GM12878 (cell line): Measurements from ENCODE around the gene INTU. TPM values are rescaled to one million over a fixed set of nuclear protein-coding genes. Genes with fewer than 3 reads are reported as not detected.

ENCODE experiments used
- ATAC-seq: fragments of 200-7000 bp; cut with Tn5 transposase; 3 replicates; pipeline ENCODE4 v1.9.1; 2020; ENCODE audit warnings: mild to moderate bottlenecking, moderate library complexity
- BruUV-seq: library from RNA; stranded (reverse); fragments of 400-500 nt; replicated peaks from 2 replicates; lab custom pipeline; 2021; lab: Mats Ljungman, UMichigan
- CTCF ChIA-PET: fragments of 300-600 bp; sonication (Branson Sonifier 250); formaldehyde crosslinking; extraction: SDS; loops from one replicate; lab custom pipeline; 2021; ENCODE audit warnings: inconsistent platforms; lab: Yijun Ruan, JAX
- POLR2A ChIA-PET: fragments of 350-600 bp; formaldehyde crosslinking; extraction: SDS; loops from one replicate; lab custom pipeline; 2021; ENCODE audit warnings: inconsistent platforms; lab: Charles Lee
- RAD21 ChIA-PET: fragments of 300-600 bp; sonication (Branson Sonifier 250); formaldehyde crosslinking; loops from one replicate; lab custom pipeline; 2023; ENCODE audit warnings: antibody characterized with exemption; ENCODE audit not compliant: unreplicated experiment; lab: Charles Lee
- SMC1A ChIA-PET: fragments of 300-600 bp; sonication (Branson Sonifier 250); formaldehyde crosslinking; loops from one replicate; lab custom pipeline; 2023; ENCODE audit not compliant: unreplicated experiment, uncharacterized antibody; lab: Charles Lee
- DNase-seq: peaks from one replicate; pipeline ENCODE4 v3.0.0-alpha.2; 2011; ENCODE audit warnings: low read depth, low spot score
- FAIRE-seq: peaks from 3 replicates; lab custom pipeline; 2011; peaks lifted over from hg19 to GRCh38; lab: Jason Lieb, UNC
- H2AFZ ChIP-seq: 2 replicates; pipeline ENCODE4 v1.6.0; 2011; ENCODE audit warnings: low read depth, low read length, control low read depth; ENCODE audit not compliant: control insufficient read depth
- H3K27ac ChIP-seq: 2 replicates; pipeline ENCODE4 v1.5.1; 2011; ENCODE audit warnings: control low read depth; ENCODE audit not compliant: control insufficient read depth, insufficient read depth
- H3K27me3 ChIP-seq, 2 experiments: replicated peaks in 1 of 2; 2 replicates each; pipeline versions ENCODE4 v1.6.0 to v1.6.1; 2011; ENCODE audit warnings: low read length in 1 of 2; ENCODE audit not compliant: control insufficient read depth in 2 of 2, insufficient read depth in 2 of 2
- H3K36me3 ChIP-seq, 2 experiments: 2 replicates each; pipeline ENCODE4 v1.5.1; 2011; ENCODE audit warnings: low read length in 1 of 2; ENCODE audit not compliant: control insufficient read depth in 2 of 2, insufficient read depth in 2 of 2
- H3K4me1 ChIP-seq: 2 replicates; pipeline ENCODE4 v1.6.1; 2011; ENCODE audit warnings: mild to moderate bottlenecking, low read length, moderate library complexity, mixed read lengths; ENCODE audit not compliant: control insufficient read depth, insufficient read depth
- H3K4me2 ChIP-seq: 2 replicates; pipeline ENCODE4 v1.6.0; 2011; ENCODE audit warnings: control low read depth; ENCODE audit not compliant: control insufficient read depth, insufficient read depth
- H3K4me3 ChIP-seq: fragments of 200-600 bp; sonication (generic); 2 replicates; pipeline ENCODE4 v1.5.1; 2016
- H3K79me2 ChIP-seq: 2 replicates; pipeline ENCODE4 v1.6.0; 2011; ENCODE audit warnings: low read length; ENCODE audit not compliant: control insufficient read depth, insufficient read depth
- H3K9ac ChIP-seq: 2 replicates; pipeline ENCODE4 v1.8.0; 2011; ENCODE audit warnings: low read length, control low read depth, mixed read lengths; ENCODE audit not compliant: control insufficient read depth, insufficient read depth
- H3K9me3 ChIP-seq: replicated peaks from 3 replicates; pipeline ENCODE4 v1.5.1; 2011; ENCODE audit warnings: mild to moderate bottlenecking, low read length; ENCODE audit not compliant: control insufficient read depth, insufficient read depth
- H4K20me1 ChIP-seq: 2 replicates; pipeline ENCODE4 v1.6.0; 2011; ENCODE audit not compliant: control insufficient read depth, insufficient read depth
- BACH1 ChIP-seq: fragments of 450-650 bp; IDR thresholded peaks from 2 replicates; pipeline ENCODE4 v1.6.1; 2017; ENCODE audit warnings: mild to moderate bottlenecking, borderline replicate concordance
- CEBPZ ChIP-seq: fragments of 150-350 bp; IDR thresholded peaks from 2 replicates; pipeline ENCODE4 v1.6.1; 2016; ENCODE audit warnings: low read depth, low read length
- IKZF1 ChIP-seq: fragments of 450-650 bp; conservative IDR thresholded peaks from 2 replicates; pipeline ENCODE4 v1.6.1; 2017; ENCODE audit warnings: antibody characterized with exemption, mild to moderate bottlenecking
- LARP7 ChIP-seq: fragments of 450-650 bp; IDR thresholded peaks from 2 replicates; pipeline ENCODE4 v1.6.1; 2017; ENCODE audit warnings: mild to moderate bottlenecking
- MEF2A ChIP-seq: IDR thresholded peaks from 2 replicates; pipeline ENCODE4 v1.6.1; 2011; ENCODE audit warnings: low read depth, mild to moderate bottlenecking, low read length, moderate library complexity; ENCODE audit not compliant: insufficient read depth
- RBBP5 ChIP-seq: fragments of 200-600 bp; sonication (generic); conservative IDR thresholded peaks from 2 replicates; pipeline ENCODE4 v1.6.1; 2016
- RUNX3 ChIP-seq: IDR thresholded peaks from 2 replicates; pipeline ENCODE4 v1.6.1; 2012; ENCODE audit warnings: low read length, inconsistent platforms
- SIN3A ChIP-seq: IDR thresholded peaks from 2 replicates; pipeline ENCODE4 v1.6.1; 2012; ENCODE audit warnings: low read depth, low read length, improper control_type of control experiment
- SPI1 ChIP-seq: IDR thresholded peaks from 2 replicates; pipeline ENCODE4 v1.6.1; 2011; ENCODE audit warnings: low read depth, mild to moderate bottlenecking, low read length, moderate library complexity, borderline replicate concordance; ENCODE audit not compliant: insufficient read depth
- TCF12 ChIP-seq: IDR thresholded peaks from 2 replicates; pipeline ENCODE4 v1.6.1; 2011; ENCODE audit warnings: low read depth, mild to moderate bottlenecking, low read length
- ZNF207 ChIP-seq: fragments of 450-650 bp; IDR thresholded peaks from 2 replicates; pipeline ENCODE4 v1.6.1; 2014; ENCODE audit warnings: antibody characterized with exemption, mild to moderate bottlenecking, borderline replicate concordance
- ZNF384 ChIP-seq: IDR thresholded peaks from 2 replicates; pipeline ENCODE4 v1.6.1; 2012; ENCODE audit warnings: low read depth, mild to moderate bottlenecking, low read length, improper control_type of control experiment, borderline replicate concordance
- WGBS: methylation state at CpG from one replicate; pipeline ENCODE4 v1.1.6; 2016; ENCODE audit warnings: low lambda C conversion rate; ENCODE audit not compliant: insufficient replicate concordance, insufficient coverage; ENCODE audit errors: missing lambda C conversion rate; 5-methylcytosine and 5-hydroxymethylcytosine counted together
- in situ Hi-C: fragments of 300-500 bp; cut with MboI; formaldehyde crosslinking; loops from 9 replicates; pipeline ENCODE4 v1.14.3; 2018; ENCODE audit warnings: mixed read lengths
- intact Hi-C: fragments of 100-400 bp; cut with micrococcal nuclease; formaldehyde crosslinking; loops from one replicate; pipeline ENCODE4 v1.14.2; 2022; ENCODE audit not compliant: unreplicated experiment
- polyA plus RNA-seq, 11 experiments: library from polyadenylated mRNA; depleted of rRNA in 4 of 11; unstranded in 6 of 11; stranded (reverse) in 5 of 11; fragments of >200 nt; fragmentation: Nextera tagmentation in 4 of 11; fragmentation: Illumina TruSeq in 1 of 11; extraction: Ambion mirVana in 4 of 11; extraction: Trizol in 1 of 11; gene quantifications; 1 replicate in 1 of 11; 2 replicates in 10 of 11; pipeline versions ENCODE4 v1.2.1 to v1.2.3, GENCODE V29; 2011 to 2016; ENCODE audit warnings: inconsistent platforms in 2 of 11, missing spikeins in 2 of 11, low read depth in 1 of 11
- total RNA-seq, 4 experiments: library from RNA; depleted of rRNA in 3 of 4; stranded (reverse); fragments of >200 nt in 3 of 4; fragmentation: Illumina TruSeq in 1 of 4; extraction: Trizol in 1 of 4; gene quantifications; 2 replicates each; pipeline versions ENCODE4 v1.2.1 to v1.2.3, GENCODE V29; 2013 to 2021
- TF ChIP-seq, protein P1 (sequence below): IDR thresholded peaks from 2 replicates; pipeline ENCODE4 v1.6.1; 2012; ENCODE audit warnings: low read depth, low read length, improper control_type of control experiment

The INTU gene
- total and polyA plus RNA-seq, 10 of the 15 experiments (the other 5 are each of a cell fraction or from before 2014, with no cell fraction given): under 0.01 to 0.15 (median 0.01) TPM; not detected in 4

DNA sequence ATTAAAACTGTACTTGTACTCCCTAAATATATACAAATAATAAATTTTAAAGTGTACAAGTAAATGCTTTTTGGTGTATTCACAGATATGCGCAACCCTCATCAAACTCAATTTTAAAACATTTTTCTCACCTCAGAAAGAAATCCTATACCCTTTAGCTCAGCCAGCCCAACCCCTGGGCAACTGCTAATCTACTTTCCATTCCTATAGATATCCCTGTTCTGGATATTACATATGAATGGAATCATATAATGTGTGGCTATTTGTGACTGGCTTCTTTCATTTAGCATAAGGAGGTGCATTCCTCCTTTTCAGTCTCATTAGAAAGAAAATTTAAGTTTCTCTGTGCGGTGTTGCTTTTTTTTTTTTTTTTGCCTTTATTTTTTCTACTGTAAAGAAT is 39.4 kb downstream of the INTU start:
- SMC1A ChIA-PET: no interaction called here
- WGBS: 64% methylated on average over 2 of the region's 2 CpGs
- in situ Hi-C loops (no loop called here), intact Hi-C loops (no loop called here)
- Histone ChIP-seq H2AFZ (no peak overlapping the region), H3K9me3 (no peaks in the 10 kb centered on the region), H3K4me2 (no peak overlapping the region), H3K27me3 (no peaks in the 10 kb centered on the region), H3K27ac (no peak overlapping the region), H4K20me1 (no peaks in the 10 kb centered on the region), H3K36me3 (no peaks in the 10 kb centered on the region), H3K79me2 (no peaks in the 10 kb centered on the region), H3K4me1 (no peaks in the 10 kb centered on the region), H3K4me3 (no peak overlapping the region), H3K9ac (no peak overlapping the region)
- TF ChIP-seq RBBP5 (no peak), RUNX3 (no peak), ZNF384 (no peak), BACH1 (no peak), MEF2A (no peak), SIN3A (no peak), IKZF1 (no peak), ZNF207 (no peak), TCF12 (no peak), CEBPZ (no peak), LARP7 (no peak), SPI1 (no peak)
- TF ChIP-seq, protein P1, sequence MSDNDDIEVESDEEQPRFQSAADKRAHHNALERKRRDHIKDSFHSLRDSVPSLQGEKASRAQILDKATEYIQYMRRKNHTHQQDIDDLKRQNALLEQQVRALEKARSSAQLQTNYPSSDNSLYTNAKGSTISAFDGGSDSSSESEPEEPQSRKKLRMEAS: no peak
- RAD21 ChIA-PET: no interaction called here
- CTCF ChIA-PET: no interaction called here
- no peak for DNase-seq
- no peak for ATAC-seq
- POLR2A ChIA-PET: no interaction called here
- no peak for FAIRE-seq
- no TSS peak for BruUV-seq
